Left lung (tissue), 10 donors: ENCODE results near the gene BOK. TPM values are rescaled to one million over a fixed set of nuclear protein-coding genes. Genes with fewer than 3 reads are reported as not detected.
A peak's percentile ranks its signal among the peaks of the same experiment; 100 is the strongest.

Source experiments
- ATAC-seq: fragments of 200-7000 bp; cut with Tn5 transposase; one replicate; pipeline ENCODE4 v1.9.1; 2020; ENCODE audit warnings: moderate library complexity
- DNase-seq, 4 donors: peaks; one replicate each; pipeline ENCODE4 v3.0.0-alpha.2; 2013 to 2020
- H3K27ac ChIP-seq, 2 donors: fragments of 200-600 bp; sonication (generic) in 1 of 2; one replicate each; pipeline versions ENCODE4 v1.5.0 to v1.8.0; 2020 to 2021
- H3K27me3 ChIP-seq, 2 donors: fragments of 200-600 bp; sonication (generic) in 1 of 2; one replicate each; pipeline versions ENCODE4 v1.5.0 to v1.8.0; 2020 to 2021
- H3K36me3 ChIP-seq, 2 donors: fragments of 200-600 bp; sonication (generic) in 1 of 2; one replicate each; pipeline versions ENCODE4 v1.5.0 to v1.8.0; 2020 to 2021
- H3K4me1 ChIP-seq, 2 donors: fragments of 200-600 bp; one replicate each; pipeline ENCODE4 v1.8.0; 2021
- H3K4me3 ChIP-seq, 2 donors: fragments of 200-600 bp; sonication (generic) in 1 of 2; one replicate each; pipeline versions ENCODE4 v1.5.0 to v1.8.0; 2020 to 2021; ENCODE audit warnings: mild to moderate bottlenecking in 1 of 2
- H3K9me3 ChIP-seq, 2 donors: fragments of 200-600 bp; sonication (generic) in 1 of 2; one replicate each; pipeline versions ENCODE4 v1.5.0 to v1.8.0; 2020 to 2021
- CTCF ChIP-seq, 2 donors: fragments of 200-600 bp; sonication (generic) in 1 of 2; IDR thresholded peaks; one replicate each; pipeline versions ENCODE4 v1.5.0 to v1.8.0; 2021; ENCODE audit warnings: antibody characterized with exemption in 2 of 2
- intact Hi-C, 2 donors: fragments of 100-400 bp; cut with DNase I; formaldehyde crosslinking; loops; one replicate each; pipeline versions ENCODE4 v1.11.2 to v1.14.2; 2022
- polyA plus RNA-seq, 6 donors: library from polyadenylated mRNA; unstranded; fragments of 120-200 nt; gene quantifications; one replicate each; pipeline ENCODE4 v1.2.1, GENCODE V29; 2013; ENCODE audit not compliant: insufficient read length in 6 of 6
- total RNA-seq, 2 donors: library from RNA; stranded (reverse); fragmentation: NEBNext Ultra II Directional; extraction: Animal tissue kit (Norgen Biotek cat#: 25700); gene quantifications; one replicate each; pipeline ENCODE4 v1.2.1, GENCODE V29; 2021
- donor health status: DM: no; HTN: yes; CAD: no.
- donor health status: DM: no; HTN: no; CAD: no.

Gene BOK
- total and polyA plus RNA-seq, 8 donors, result 17.8 to 66.5 (median 25.9) TPM

DNA sequence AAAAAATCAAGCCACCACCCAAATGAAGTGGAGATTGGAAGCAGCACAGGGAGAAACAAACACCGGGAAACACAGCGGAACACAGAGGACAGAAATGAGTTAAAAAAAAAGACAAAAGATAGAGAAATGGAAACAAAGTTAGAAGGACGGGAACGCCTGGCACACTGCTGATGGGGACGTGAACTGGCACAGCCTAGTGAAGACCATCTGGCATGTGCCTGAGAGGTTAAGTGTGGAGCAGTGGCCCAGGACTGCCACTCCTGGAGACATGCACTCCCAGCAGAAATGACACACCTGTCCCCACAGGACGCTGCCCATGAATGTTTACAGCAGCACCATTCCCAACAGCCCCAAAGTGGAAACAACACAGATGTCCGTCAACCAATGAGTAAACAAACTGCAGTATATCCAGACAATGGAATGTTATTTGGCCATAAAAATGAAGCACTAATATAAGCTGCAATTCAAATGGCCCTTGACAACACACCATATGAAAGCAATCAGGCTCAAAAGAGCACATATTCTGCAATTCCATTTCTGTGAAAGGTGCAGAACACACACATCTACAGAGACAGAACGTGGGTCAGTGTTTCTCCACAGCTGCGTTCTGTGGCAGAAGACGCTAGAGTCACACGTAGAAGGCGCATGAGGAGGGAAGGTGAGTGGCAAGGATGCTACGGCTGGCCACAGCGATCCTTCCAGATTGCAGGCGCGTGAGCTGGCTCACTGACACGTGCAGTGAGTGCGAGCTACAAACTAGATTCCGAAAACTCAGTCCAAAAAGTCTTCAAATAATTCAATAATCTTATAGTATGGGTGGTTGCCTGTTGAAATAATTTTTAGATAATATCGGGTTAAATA lies 53.8 kb downstream of the BOK start:
- ATAC-seq, result no peak
- H3K27me3 ChIP-seq, result peaks cover 0 to 5% of the 10 kb centered on the region in 2 donors
- H3K4me3 ChIP-seq, result no peak overlapping the region
- DNase-seq, result peak in 3 of 4 donors; percentile 31 to 63 (median 58)
- intact Hi-C loops, result no loop called here
- H3K27ac ChIP-seq, result peak overlapping the region; percentile 8 to 39
- peaks cover 4 to 27% of the 10 kb centered on the region in 2 donors for H3K4me1 ChIP-seq
- TF ChIP-seq CTCF (IDR thresholded peaks at IDR 0.05), result no peak
- H3K36me3 ChIP-seq, result no peaks in the 10 kb centered on the region
- no peaks in the 10 kb centered on the region for H3K9me3 ChIP-seq

GRCh38 chr2:241613017-241613780 lies 54.7 kb downstream of the BOK start:
- Histone ChIP-seq H3K4me3 (no peak overlapping the region), H3K9me3 (no peaks in the 10 kb centered on the region), H3K27me3 (peaks cover 0 to 5% of the 10 kb centered on the region in 2 donors), H3K36me3 (no peaks in the 10 kb centered on the region), H3K27ac (peak overlapping the region in 1 of 2 donors; percentile 39), H3K4me1 (peaks cover 4 to 32% of the 10 kb centered on the region in 2 donors)
- DNase-seq (peak in 3 of 4 donors; percentile 27 to 85 (median 72)), ATAC-seq (no peak)
- intact Hi-C loops, result no loop called here
- TF ChIP-seq CTCF (IDR thresholded peaks at IDR 0.05), result no peak

GRCh38 chr2:241615041-241615440 lies 56.5 kb downstream of the BOK start:
- ATAC-seq, result no peak
- DNase-seq, result peak in 1 of 4 donors; percentile 38
- no peak overlapping the region for H3K27ac ChIP-seq
- TF ChIP-seq CTCF (IDR thresholded peaks at IDR 0.05), result no peak
- H3K4me3 ChIP-seq, result no peak overlapping the region
- H3K27me3 ChIP-seq, result peaks cover 0 to 3% of the 10 kb centered on the region in 2 donors
- no peaks in the 10 kb centered on the region for H3K9me3 ChIP-seq
- peaks cover 0 to 7% of the 10 kb centered on the region in 2 donors for H3K36me3 ChIP-seq
- intact Hi-C loops, result no loop called here
- peaks cover 0 to 28% of the 10 kb centered on the region in 2 donors for H3K4me1 ChIP-seq

- H3K27ac ChIP-seq, result no peak overlapping the region
- peaks cover 0 to 22% of the 10 kb centered on the region in 2 donors for H3K4me1 ChIP-seq
- H3K9me3 ChIP-seq, result no peaks in the 10 kb centered on the region
- H3K27me3 ChIP-seq, result no peaks in the 10 kb centered on the region
- intact Hi-C loops, result no loop called here
- ATAC-seq (no peak), DNase-seq (peak in 1 of 4 donors; percentile 71)
- H3K4me3 ChIP-seq, result no peak overlapping the region
- H3K36me3 ChIP-seq, result peaks cover 0 to 7% of the 10 kb centered on the region in 2 donors
- no peak for TF ChIP-seq CTCF (IDR thresholded peaks at IDR 0.05)
Observed at GRCh38 chr2:241615522-241616052, 57.0 kb downstream of the BOK start.
